Esophagus squamous epithelium (tissue), 4 donors: ENCODE data around the gene TMEM11.

ENCODE experiments used
- CTCF ChIP-seq, 6 experiments: fragments of 450-650 bp in 4 of 6; fragments of 200-600 bp in 2 of 6; sonication (generic) in 2 of 6; IDR thresholded peaks; one replicate each; pipeline ENCODE4 v1.5.1; 2016 to 2019; ENCODE audit warnings: antibody characterized with exemption in 6 of 6, mild to moderate bottlenecking in 4 of 6, moderate library complexity in 4 of 6
- POLR2A ChIP-seq, 4 donors: fragments of 450-650 bp; IDR thresholded peaks; one replicate each; pipeline ENCODE4 v1.6.1; 2017; ENCODE audit warnings: antibody characterized with exemption in 4 of 4, mild to moderate bottlenecking in 4 of 4, moderate library complexity in 3 of 4

- TF ChIP-seq POLR2A (IDR thresholded peaks at IDR 0.05) (no peak), CTCF (IDR thresholded peaks at IDR 0.05) (no peak)
Measured at GRCh38 chr17:21160401-21160800, 53.6 kb downstream of the TMEM11 start.
